ENCODE measurements around the gene HS6ST3.
"Not testable (repeated sequence)": the region's sequence is repeated elsewhere in the genome, so short reads cannot be mapped to it uniquely, and the experiment has no call there.

HS6ST3 gene

DNA sequence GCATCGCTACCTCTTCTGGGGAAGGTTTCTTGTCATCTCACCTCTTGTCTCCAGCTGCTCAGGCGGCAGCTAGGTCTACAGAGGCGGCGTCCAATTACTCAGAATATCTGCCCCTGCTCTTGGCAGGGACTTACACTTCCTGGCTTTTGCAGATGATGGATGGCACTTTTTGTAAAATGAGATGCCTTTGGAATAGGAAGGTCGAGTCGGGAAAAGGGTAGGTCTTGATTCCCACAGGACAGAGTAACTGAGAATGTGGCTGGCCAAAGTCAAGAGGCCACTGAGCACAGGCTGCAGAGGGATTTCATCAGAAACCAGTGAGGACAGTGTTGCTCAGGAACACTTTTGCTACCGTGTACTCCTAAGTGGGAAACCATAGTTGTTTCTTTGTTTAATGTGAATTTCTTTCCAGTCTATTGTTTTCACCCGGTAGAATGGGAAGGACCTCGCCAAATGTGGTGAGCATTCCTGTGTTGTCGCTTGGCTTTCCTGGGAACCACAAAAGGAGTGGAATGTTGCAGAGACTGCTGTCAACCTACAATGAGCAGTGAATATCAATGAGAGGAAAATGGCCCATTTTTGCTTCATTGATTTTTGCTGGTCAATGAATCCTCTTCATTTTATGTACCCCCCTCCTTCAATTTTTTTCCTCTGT, 383.7 kb downstream of the HS6ST3 start:
- DNase-seq = peak; percentile 20

DNA sequence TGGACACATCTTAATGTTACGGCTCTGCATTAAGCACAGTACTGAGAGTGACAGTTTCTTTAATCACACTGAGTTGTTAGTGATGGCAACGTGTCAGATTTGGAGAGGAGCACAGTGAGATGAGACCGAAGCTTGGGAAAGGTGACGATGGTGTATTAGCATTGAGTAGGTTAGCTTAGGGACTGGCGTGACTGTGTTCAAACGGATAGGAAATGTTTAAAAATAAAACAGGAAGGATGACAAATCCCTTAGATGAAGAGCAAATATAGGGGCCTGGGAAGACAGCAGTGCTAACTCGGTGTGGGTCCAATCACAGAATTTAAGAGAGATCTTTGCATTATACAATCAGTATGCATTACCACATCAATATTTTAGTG, 384.3 kb downstream of the HS6ST3 start:
- DNase-seq = no peak

GRCh38 chr13:96475103-96475502, 385.2 kb downstream of the HS6ST3 start:
- no peak for DNase-seq

- DNase-seq = no peak
Observed at GRCh38 chr13:96481482-96481881, 391.6 kb downstream of the HS6ST3 start.

DNA sequence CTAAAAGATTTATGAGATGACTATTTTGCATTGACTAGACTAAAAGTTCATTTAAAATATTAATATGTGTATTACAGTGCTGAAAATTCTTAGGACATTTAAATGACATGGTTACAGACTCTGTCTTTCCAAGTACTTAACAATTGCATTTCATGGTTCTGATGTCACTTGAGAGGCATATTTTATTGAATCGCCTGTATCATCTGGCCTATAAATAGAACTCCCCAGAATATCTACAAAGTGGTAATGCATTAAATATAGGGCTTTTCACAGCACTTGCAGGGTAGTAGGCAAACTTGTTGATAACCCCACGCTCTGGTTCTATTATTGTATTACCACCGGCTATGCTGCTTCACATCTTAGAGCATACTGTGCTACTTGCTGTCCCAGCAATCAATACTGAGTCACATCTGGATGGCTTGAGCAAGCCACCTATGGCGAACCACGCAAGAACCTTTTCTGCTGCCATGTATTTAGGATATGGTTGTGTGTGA, 400.6 kb downstream of the HS6ST3 start:
- DNase-seq = no peak

DNA sequence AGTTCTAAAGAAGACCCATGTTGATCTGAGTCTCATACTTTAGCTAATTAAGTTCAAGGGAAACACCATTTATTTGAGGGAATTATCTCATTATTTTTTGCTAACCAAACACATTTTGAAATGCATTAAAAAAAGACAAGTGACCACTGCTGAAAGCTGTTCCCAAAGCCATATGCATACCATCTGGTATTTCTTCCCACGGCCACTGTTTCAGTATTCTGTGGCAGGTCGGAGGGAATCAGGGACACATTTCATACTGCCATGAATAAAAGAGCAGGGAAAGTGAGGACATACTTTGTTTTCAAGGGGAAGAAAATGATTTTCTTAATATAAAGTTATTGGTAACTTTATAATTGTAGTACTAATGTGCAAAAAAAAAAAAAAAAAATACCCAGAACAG, 401.2 kb downstream of the HS6ST3 start:
- no peak for DNase-seq

DNA sequence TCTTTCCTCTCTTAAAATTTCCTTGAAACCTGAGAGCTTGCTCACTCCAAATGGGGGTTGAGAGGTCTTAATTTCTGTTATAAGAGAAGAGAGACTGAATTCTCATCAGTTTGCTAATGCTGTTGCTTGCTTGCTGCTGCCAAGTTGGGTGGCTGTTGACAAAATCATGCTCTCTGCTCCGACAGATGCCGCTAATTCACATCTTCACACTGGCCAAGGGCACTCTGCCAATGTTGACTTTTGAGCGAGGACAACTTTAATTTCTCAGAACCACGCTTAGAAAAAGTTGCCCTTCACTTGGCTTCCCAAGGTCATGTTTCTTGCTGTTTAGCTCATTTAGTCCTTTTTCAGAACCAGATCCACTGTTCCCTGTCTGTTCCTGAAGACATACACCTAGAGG, 402.9 kb downstream of the HS6ST3 start:
- no peak for DNase-seq

DNA sequence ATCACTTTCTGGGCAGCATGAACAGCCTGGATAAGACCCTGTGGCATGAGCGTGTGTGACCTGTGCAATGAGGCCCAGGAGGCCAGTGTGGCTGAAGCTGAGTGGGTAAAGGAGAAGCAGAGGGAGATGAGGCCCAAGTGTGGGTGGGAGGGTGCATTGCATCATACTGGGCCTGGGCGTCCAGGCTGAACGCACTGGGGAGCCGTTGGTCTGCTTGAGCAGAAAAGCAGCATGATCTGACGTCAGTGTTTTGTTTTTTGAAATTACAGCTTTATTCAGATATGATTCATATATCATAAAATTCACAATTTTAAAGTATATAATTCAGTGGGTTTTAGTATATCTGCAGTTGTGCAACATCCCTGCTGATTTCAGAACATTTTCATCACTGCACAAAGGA, 409.7 kb downstream of the HS6ST3 start:
- DNase-seq = no peak

DNA sequence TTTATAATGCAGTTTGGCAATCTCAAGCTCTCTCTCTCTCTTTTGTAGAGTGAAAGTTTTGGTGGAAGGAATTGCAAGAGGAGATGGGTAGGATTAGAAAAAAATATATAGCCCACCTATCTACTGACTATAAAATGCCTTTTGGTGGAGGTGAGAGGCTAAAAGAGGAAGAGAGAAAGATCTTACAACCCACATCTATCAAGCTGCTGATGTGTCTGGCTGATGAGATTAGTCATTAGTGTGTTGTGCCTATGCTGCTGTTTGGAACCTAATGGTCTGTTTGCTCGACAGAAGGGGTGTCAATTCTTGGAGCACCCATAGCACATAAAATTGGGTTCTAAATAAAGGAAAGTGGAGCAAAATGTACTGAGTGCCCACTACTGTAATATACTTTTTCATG, 411.0 kb downstream of the HS6ST3 start:
- DNase-seq = no peak

- DNase-seq = no peak
Observed at GRCh38 chr13:96503481-96503880, 413.6 kb downstream of the HS6ST3 start.

DNA sequence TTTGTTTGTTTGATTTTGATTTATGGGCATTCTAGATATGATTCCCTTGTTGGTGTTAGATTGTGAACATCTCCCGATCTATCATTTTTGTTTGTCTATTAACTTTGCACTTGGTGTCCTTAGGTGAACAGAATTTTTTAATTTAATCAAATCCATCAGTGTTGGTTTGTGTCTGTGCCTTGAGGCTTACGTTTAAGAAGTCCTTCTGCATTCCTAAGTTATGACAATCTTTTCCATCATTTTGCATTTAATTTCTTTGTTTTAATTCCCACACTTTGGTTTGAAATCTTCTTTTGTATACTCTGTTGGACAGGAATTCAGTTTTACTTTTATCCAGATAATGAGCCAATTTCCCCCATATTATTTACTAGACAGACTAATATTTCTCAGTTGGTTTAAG, 421.7 kb downstream of the HS6ST3 start:
- no peak for DNase-seq

- DNase-seq = no peak
Observed at GRCh38 chr13:96519380-96519779, 429.5 kb downstream of the HS6ST3 start.

GRCh38 chr13:96524398-96525020, 434.6 kb downstream of the HS6ST3 start:
- DNase-seq = not testable (repeated sequence)

DNA sequence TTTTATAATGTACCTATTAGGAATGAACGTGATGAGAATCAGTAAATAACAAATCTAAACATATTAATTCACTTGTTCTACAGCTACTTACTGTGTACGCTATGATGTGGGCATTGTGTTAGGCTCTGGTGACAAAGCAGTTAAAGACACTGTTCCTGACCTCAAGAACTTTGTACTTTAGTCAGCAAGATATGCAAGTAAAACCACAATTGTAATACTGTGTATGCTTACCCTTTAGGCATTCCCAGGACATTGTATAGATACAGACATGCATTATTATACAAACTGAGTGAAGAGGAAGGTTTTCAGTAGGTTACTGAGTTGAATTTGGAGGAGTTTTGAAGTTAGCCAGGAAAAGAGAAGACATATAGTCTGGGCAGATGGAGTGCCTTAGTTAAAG, 435.8 kb downstream of the HS6ST3 start:
- DNase-seq = no peak

- no peak for DNase-seq
Observed at GRCh38 chr13:96527497-96527896, 437.6 kb downstream of the HS6ST3 start.

DNA sequence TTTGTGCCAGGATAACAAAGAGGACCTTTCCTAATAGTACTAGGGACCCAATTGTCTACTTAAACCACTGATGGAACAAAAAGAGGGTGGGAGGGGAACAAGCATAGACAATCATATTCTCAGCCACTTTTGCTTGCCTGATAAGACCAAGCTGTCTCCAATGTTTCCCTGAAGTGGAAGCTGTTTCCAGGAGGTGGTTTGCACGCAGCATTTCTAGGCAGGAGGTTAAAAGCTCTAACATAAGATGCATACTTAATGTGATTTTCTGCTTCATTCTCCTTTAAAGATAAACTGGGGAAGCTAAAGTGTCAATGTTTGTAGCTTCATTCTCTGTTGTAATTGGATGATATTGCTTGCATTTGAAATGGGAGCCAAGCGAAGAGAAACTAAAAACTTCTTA, 442.9 kb downstream of the HS6ST3 start:
- no peak for DNase-seq

DNA sequence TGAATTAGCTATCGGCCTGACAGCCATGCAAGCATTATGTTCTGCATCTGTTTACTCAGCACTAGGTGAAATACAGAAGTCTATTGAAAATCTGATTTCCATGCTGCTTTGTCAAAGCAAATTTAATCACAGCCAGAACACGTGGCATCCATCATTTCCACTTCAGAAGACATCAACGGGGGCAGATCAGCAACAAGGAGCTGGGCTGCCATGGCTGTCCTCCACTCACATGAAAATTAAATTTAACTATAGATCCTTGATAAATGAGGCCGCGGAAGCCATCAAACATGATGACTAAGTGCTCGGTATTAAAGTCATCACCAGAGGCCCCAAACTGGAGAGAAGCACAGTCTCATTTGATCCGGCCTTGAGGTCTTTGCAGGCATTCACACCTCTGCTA, 443.5 kb downstream of the HS6ST3 start:
- no peak for DNase-seq

DNA sequence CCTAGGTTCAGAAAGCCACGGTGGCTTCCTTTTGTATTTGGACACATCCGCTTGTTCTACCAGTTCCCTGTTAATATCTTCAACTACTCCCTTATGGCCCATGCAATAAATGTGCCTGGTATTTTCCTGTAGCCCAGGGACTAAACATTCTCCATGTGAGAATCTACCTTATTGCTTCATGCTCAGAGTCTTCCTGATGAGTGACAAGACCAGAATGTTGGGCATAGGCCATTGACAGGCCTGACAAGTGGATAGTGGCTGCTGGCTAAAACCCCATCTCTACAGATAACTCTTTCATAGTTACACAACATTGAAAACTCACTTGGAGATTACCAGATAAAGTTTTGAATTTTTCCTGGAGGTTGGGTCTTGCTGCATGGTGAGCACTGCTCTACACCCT, 449.9 kb downstream of the HS6ST3 start:
- no peak for DNase-seq

- DNase-seq = no peak
Observed at GRCh38 chr13:96540670-96541069, 450.8 kb downstream of the HS6ST3 start.

DNA sequence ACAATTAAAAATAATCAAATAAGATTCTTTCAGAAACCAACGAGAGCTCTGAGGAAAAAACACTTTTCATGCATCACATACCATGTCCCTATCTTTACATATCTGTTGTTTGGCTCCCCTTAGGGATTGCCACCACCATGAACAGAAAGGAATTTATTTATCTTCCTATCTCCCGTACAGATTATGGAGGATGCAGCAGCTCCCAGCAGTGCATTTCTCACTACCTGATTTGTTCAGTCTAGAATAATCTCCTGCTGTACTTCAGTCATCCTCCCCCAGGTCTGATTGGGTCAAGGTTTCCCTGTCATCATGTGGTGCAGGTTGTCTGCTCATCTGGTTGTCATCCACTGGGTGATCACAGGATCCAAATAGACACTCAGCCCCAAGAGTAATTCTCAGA, 453.1 kb downstream of the HS6ST3 start:
- no peak for DNase-seq

GRCh38 chr13:96544957-96545356, 455.1 kb downstream of the HS6ST3 start:
- no peak for DNase-seq

GRCh38 chr13:96546463-96546862, 456.6 kb downstream of the HS6ST3 start:
- DNase-seq = no peak

DNA sequence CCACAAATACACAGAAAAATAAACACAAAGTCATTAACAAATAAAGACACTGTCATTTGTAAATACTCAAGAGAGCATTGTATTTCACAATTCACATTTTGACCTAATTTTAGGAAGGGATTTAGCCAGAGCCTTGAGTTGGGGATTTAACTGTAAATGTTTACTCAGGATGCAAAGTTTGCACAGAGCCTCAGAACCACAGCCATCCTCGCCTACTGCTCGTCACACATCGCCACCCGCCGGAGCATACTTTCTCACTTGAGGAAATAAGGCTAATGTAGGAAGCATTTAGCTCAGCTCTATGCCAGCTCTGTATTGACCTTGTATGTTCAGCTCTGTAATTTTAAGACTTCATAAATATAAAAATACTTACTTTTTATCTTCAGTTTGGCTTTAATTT, 461.6 kb downstream of the HS6ST3 start:
- DNase-seq = peak; percentile 75

GRCh38 chr13:96552559-96552958, 462.7 kb downstream of the HS6ST3 start:
- no peak for DNase-seq

GRCh38 chr13:96553796-96554195, 463.9 kb downstream of the HS6ST3 start:
- DNase-seq = no peak

Data from NCI-H510A treated with DMSO at 0.1 percent for 48 hours (cell line).